ENCODE data around the gene FCGR3B. TPM values are rescaled to one million over a fixed set of nuclear protein-coding genes. Genes with fewer than 3 reads are reported as not detected.
"Not testable (repeated sequence)": the region's sequence is repeated elsewhere in the genome, so short reads cannot be mapped to it uniquely, and the experiment has no call there.

Gene FCGR3B
- total RNA-seq, 2 experiments from 2014 or later: not detected

GRCh38 chr1:161611866-161612321 lies 19.1 kb downstream of the FCGR3B start:
- POLR2A ChIA-PET: interaction anchor here (0.7 to 1.0 kb wide), 4 partner anchors 72 to 221 kb away, joined by 3 to 4 read pairs (median 3); partner anchors contain the start of gene DUSP12
- not testable (repeated sequence) for H3K27me3 Mint-ChIP-seq, H3K36me3 Mint-ChIP-seq, H3K9me3 Mint-ChIP-seq
- H3K4me3 Mint-ChIP-seq: peak overlapping the region; percentile 81
- peaks cover 19% of the 10 kb centered on the region for H3K4me1 Mint-ChIP-seq (ENCODE audit: low read depth)
- intact Hi-C loops (cut with micrococcal nuclease): loop anchor here (1.0 kb wide), 2 partner anchors 9 to 72 kb away; no protein-coding TSS in a partner anchor
- CTCF ChIA-PET: interaction anchor here (0.9 kb wide), 1 partner anchor 138 kb away, joined by 3 read pairs; the partner anchor contains the start of gene DUSP12
- peak overlapping the region; percentile 88 for H3K27ac Mint-ChIP-seq
- DNase-seq: peak; percentile 31

- intact Hi-C loops (cut with micrococcal nuclease); POLR2A ChIA-PET; H3K36me3 Mint-ChIP-seq; CTCF ChIA-PET; H3K9me3 Mint-ChIP-seq; DNase-seq; H3K27ac Mint-ChIP-seq; H3K27me3 Mint-ChIP-seq; H3K4me3 Mint-ChIP-seq: not testable (repeated sequence)
- H3K4me1 Mint-ChIP-seq (ENCODE audit: low read depth): peaks cover 19% of the 10 kb centered on the region
Observed at GRCh38 chr1:161610198-161610597, 20.8 kb downstream of the FCGR3B start.

- peaks cover 15% of the 10 kb centered on the region for H3K27me3 Mint-ChIP-seq
- POLR2A ChIA-PET; H3K4me1 Mint-ChIP-seq (ENCODE audit: low read depth); H3K36me3 Mint-ChIP-seq; H3K27ac Mint-ChIP-seq; DNase-seq; intact Hi-C loops (cut with micrococcal nuclease); H3K9me3 Mint-ChIP-seq; H3K4me3 Mint-ChIP-seq; CTCF ChIA-PET: not testable (repeated sequence)
Observed at GRCh38 chr1:161606541-161607336, 24.2 kb downstream of the FCGR3B start.

GRCh38 chr1:161605762-161606540 lies 25.0 kb downstream of the FCGR3B start:
- peaks cover 15% of the 10 kb centered on the region for H3K27me3 Mint-ChIP-seq
- CTCF ChIA-PET; H3K4me1 Mint-ChIP-seq (ENCODE audit: low read depth); intact Hi-C loops (cut with micrococcal nuclease); H3K36me3 Mint-ChIP-seq; H3K4me3 Mint-ChIP-seq; H3K9me3 Mint-ChIP-seq; H3K27ac Mint-ChIP-seq; POLR2A ChIA-PET: not testable (repeated sequence)
- peak; percentile 12 for DNase-seq

- intact Hi-C loops (cut with micrococcal nuclease); H3K27ac Mint-ChIP-seq; DNase-seq; POLR2A ChIA-PET; H3K9me3 Mint-ChIP-seq; H3K4me3 Mint-ChIP-seq; H3K4me1 Mint-ChIP-seq (ENCODE audit: low read depth); CTCF ChIA-PET; H3K36me3 Mint-ChIP-seq: not testable (repeated sequence)
- H3K27me3 Mint-ChIP-seq: peaks cover 15% of the 10 kb centered on the region
Observed at GRCh38 chr1:161605024-161605423, 26.0 kb downstream of the FCGR3B start.

- CTCF ChIA-PET; intact Hi-C loops (cut with micrococcal nuclease); H3K36me3 Mint-ChIP-seq; H3K9me3 Mint-ChIP-seq; POLR2A ChIA-PET; H3K27ac Mint-ChIP-seq; H3K27me3 Mint-ChIP-seq; DNase-seq; H3K4me1 Mint-ChIP-seq (ENCODE audit: low read depth); H3K4me3 Mint-ChIP-seq: not testable (repeated sequence)
Observed at GRCh38 chr1:161597077-161597476, 33.9 kb downstream of the FCGR3B start.

GRCh38 chr1:161595583-161595982 lies 35.4 kb downstream of the FCGR3B start:
- H3K27me3 Mint-ChIP-seq; H3K4me3 Mint-ChIP-seq; intact Hi-C loops (cut with micrococcal nuclease): not testable (repeated sequence)

GRCh38 chr1:161595173-161595572 lies 35.8 kb downstream of the FCGR3B start:
- POLR2A ChIA-PET; H3K27me3 Mint-ChIP-seq; CTCF ChIA-PET; intact Hi-C loops (cut with micrococcal nuclease); H3K9me3 Mint-ChIP-seq; H3K27ac Mint-ChIP-seq; H3K4me3 Mint-ChIP-seq; DNase-seq; H3K4me1 Mint-ChIP-seq (ENCODE audit: low read depth); H3K36me3 Mint-ChIP-seq: not testable (repeated sequence)

More at GRCh38 chr1:161595583-161595982, 35.4 kb downstream of the FCGR3B start:
- H3K27ac Mint-ChIP-seq; H3K36me3 Mint-ChIP-seq; DNase-seq; CTCF ChIA-PET; H3K4me1 Mint-ChIP-seq (ENCODE audit: low read depth); POLR2A ChIA-PET; H3K9me3 Mint-ChIP-seq: not testable (repeated sequence)

GRCh38 chr1:161594269-161594984 lies 36.5 kb downstream of the FCGR3B start:
- H3K27ac Mint-ChIP-seq; CTCF ChIA-PET; H3K4me3 Mint-ChIP-seq; intact Hi-C loops (cut with micrococcal nuclease); H3K36me3 Mint-ChIP-seq; H3K9me3 Mint-ChIP-seq; H3K27me3 Mint-ChIP-seq; DNase-seq; POLR2A ChIA-PET; H3K4me1 Mint-ChIP-seq (ENCODE audit: low read depth): not testable (repeated sequence)

GRCh38 chr1:161593092-161593755 lies 37.8 kb downstream of the FCGR3B start:
- H3K36me3 Mint-ChIP-seq; CTCF ChIA-PET; H3K9me3 Mint-ChIP-seq; intact Hi-C loops (cut with micrococcal nuclease); DNase-seq; H3K4me3 Mint-ChIP-seq; H3K27me3 Mint-ChIP-seq; H3K27ac Mint-ChIP-seq; POLR2A ChIA-PET; H3K4me1 Mint-ChIP-seq (ENCODE audit: low read depth): not testable (repeated sequence)

- CTCF ChIA-PET; H3K27me3 Mint-ChIP-seq; H3K9me3 Mint-ChIP-seq; DNase-seq; intact Hi-C loops (cut with micrococcal nuclease); H3K4me3 Mint-ChIP-seq; H3K27ac Mint-ChIP-seq; H3K36me3 Mint-ChIP-seq; H3K4me1 Mint-ChIP-seq (ENCODE audit: low read depth); POLR2A ChIA-PET: not testable (repeated sequence)
Observed at GRCh38 chr1:161592586-161592985, 38.4 kb downstream of the FCGR3B start.

GRCh38 chr1:161589920-161590319 lies 41.1 kb downstream of the FCGR3B start:
- H3K4me3 Mint-ChIP-seq; CTCF ChIA-PET; H3K27ac Mint-ChIP-seq; H3K27me3 Mint-ChIP-seq; POLR2A ChIA-PET; H3K4me1 Mint-ChIP-seq (ENCODE audit: low read depth); DNase-seq; intact Hi-C loops (cut with micrococcal nuclease); H3K9me3 Mint-ChIP-seq; H3K36me3 Mint-ChIP-seq: not testable (repeated sequence)

Measured in activated CD4-positive, alpha-beta memory T cell treated with anti-CD3 and anti-CD28 coated beads for 36 hours (primary cell).